Measurements from ENCODE around the gene SLC12A9. TPM values are rescaled to one million over a fixed set of nuclear protein-coding genes. Genes with fewer than 3 reads are reported as not detected.
"Not testable (repeated sequence)": the region's sequence is repeated elsewhere in the genome, so short reads cannot be mapped to it uniquely, and the experiment has no call there.

SLC12A9 gene
- total RNA-seq, 1 experiment from 2014 or later: 23.8 TPM

DNA sequence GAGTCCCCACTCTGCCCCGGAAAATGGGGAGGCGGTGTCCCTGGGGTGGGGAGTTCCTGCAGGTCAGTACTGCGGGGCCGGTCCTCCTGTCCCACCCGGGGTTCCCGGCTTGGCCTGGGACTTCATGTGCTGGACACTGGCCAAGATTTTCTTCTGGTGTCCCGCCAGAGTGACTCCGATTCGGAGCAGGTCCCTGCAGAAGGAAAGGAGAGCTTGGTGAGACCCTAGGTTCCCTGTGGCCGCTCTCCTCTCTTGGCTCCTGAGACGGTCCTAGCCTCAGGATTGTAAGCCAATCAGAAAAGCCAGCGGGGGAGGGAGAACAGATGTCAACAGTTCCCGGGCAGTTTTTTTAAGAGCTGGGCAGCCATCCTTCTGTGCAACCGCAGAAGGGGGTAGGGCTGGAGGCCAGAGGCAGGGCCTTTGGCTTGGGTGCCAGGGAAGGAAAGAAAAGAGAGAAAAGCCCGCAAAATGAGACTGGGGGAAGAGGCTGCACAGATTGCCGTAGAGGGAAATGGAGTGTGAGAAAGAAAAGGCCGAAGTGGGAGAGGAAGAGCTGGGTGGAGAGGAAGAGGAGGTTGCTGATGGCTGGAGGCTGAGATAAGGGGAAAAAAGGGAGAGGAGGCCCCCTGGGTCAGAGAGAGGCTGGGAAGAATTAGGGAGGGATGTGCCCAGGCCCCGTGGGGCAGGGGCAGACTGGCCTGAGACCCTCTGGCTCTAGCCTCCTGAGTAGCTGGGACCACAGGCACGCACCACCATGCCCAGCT lies 48.9 kb upstream of the SLC12A9 start:
- ChIA-PET CTCF (interaction anchor here (4.8 kb wide), 1 partner anchor 48 kb away, joined by 50 read pairs; the partner anchor contains the start of gene SLC12A9), POLR2A (ENCODE audit: low non-redundant PET) (no interaction called here)
- H3K9me3 ChIP-seq (ENCODE audit: low read depth, low read length, poor library complexity, severe bottlenecking): no peaks in the 10 kb centered on the region
- TF ChIP-seq EZH2 (IDR thresholded peaks at IDR 0.05; ENCODE audit: borderline replicate concordance, low read depth, low read length, poor library complexity, severe bottlenecking): no peak
- TF ChIP-seq, protein P1, sequence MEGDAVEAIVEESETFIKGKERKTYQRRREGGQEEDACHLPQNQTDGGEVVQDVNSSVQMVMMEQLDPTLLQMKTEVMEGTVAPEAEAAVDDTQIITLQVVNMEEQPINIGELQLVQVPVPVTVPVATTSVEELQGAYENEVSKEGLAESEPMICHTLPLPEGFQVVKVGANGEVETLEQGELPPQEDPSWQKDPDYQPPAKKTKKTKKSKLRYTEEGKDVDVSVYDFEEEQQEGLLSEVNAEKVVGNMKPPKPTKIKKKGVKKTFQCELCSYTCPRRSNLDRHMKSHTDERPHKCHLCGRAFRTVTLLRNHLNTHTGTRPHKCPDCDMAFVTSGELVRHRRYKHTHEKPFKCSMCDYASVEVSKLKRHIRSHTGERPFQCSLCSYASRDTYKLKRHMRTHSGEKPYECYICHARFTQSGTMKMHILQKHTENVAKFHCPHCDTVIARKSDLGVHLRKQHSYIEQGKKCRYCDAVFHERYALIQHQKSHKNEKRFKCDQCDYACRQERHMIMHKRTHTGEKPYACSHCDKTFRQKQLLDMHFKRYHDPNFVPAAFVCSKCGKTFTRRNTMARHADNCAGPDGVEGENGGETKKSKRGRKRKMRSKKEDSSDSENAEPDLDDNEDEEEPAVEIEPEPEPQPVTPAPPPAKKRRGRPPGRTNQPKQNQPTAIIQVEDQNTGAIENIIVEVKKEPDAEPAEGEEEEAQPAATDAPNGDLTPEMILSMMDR (conservative IDR thresholded peaks at IDR 0.05; ENCODE audit: low read depth, low read length): no peak
- peaks cover 20% of the 10 kb centered on the region for H3K4me1 ChIP-seq (ENCODE audit: insufficient read depth, low read length, poor library complexity, severe bottlenecking)
- H3K4me3 ChIP-seq (ENCODE audit: low read depth, low read length, poor library complexity, severe bottlenecking): no peak overlapping the region
- peak; percentile 73 for DNase-seq (ENCODE audit: low spot score)
- no TSS peak for BruUV-seq (replicated peaks)
- H3K27me3 ChIP-seq (replicated peaks; ENCODE audit: insufficient read depth, low read depth, low read length, poor library complexity): no peaks in the 10 kb centered on the region
- peak overlapping the region; percentile 45 for H3K27ac ChIP-seq (ENCODE audit: low read depth, low read length, poor library complexity, severe bottlenecking)
- peaks cover 54% of the 10 kb centered on the region for H3K36me3 ChIP-seq (ENCODE audit: insufficient read depth, low read length, poor library complexity, severe bottlenecking)
- intact Hi-C loops (cut with micrococcal nuclease; ENCODE audit: unreplicated experiment): no loop called here

- BruUV-seq (replicated peaks): no TSS peak
- Histone ChIP-seq H3K4me3 (ENCODE audit: low read depth, low read length, poor library complexity, severe bottlenecking) (no peak overlapping the region), H3K27ac (ENCODE audit: low read depth, low read length, poor library complexity, severe bottlenecking) (no peak overlapping the region), H3K4me1 (ENCODE audit: insufficient read depth, low read length, poor library complexity, severe bottlenecking) (peaks cover 14% of the 10 kb centered on the region), H3K36me3 (ENCODE audit: insufficient read depth, low read length, poor library complexity, severe bottlenecking) (peaks cover 65% of the 10 kb centered on the region), H3K9me3 (ENCODE audit: low read depth, low read length, poor library complexity, severe bottlenecking) (no peaks in the 10 kb centered on the region), H3K27me3 (replicated peaks; ENCODE audit: insufficient read depth, low read depth, low read length, poor library complexity) (no peaks in the 10 kb centered on the region)
- POLR2A ChIA-PET (ENCODE audit: low non-redundant PET): interaction anchor here (0.7 kb wide), 1 partner anchor 300 kb away, joined by 3 read pairs; no protein-coding TSS in a partner anchor
- CTCF ChIA-PET: no interaction called here
- DNase-seq (ENCODE audit: low spot score): no peak
- intact Hi-C loops (cut with micrococcal nuclease; ENCODE audit: unreplicated experiment): no loop called here
- no peak for TF ChIP-seq EZH2 (IDR thresholded peaks at IDR 0.05; ENCODE audit: borderline replicate concordance, low read depth, low read length, poor library complexity, severe bottlenecking)
- TF ChIP-seq, protein P1 (conservative IDR thresholded peaks at IDR 0.05; ENCODE audit: low read depth, low read length): no peak
Measured at GRCh38 chr7:100804681-100805431, 47.7 kb upstream of the SLC12A9 start.

- ChIA-PET POLR2A (ENCODE audit: low non-redundant PET) (interaction anchor here (0.7 kb wide), 1 partner anchor 33 kb away, joined by 4 read pairs; no protein-coding TSS in a partner anchor), CTCF (no interaction called here)
- H3K4me3 ChIP-seq (ENCODE audit: low read depth, low read length, poor library complexity, severe bottlenecking): no peak overlapping the region
- H3K27me3 ChIP-seq (replicated peaks; ENCODE audit: insufficient read depth, low read depth, low read length, poor library complexity): no peaks in the 10 kb centered on the region
- TF ChIP-seq, protein P1 (conservative IDR thresholded peaks at IDR 0.05; ENCODE audit: low read depth, low read length): no peak
- TF ChIP-seq EZH2 (IDR thresholded peaks at IDR 0.05; ENCODE audit: borderline replicate concordance, low read depth, low read length, poor library complexity, severe bottlenecking): no peak
- no peak for DNase-seq (ENCODE audit: low spot score)
- H3K27ac ChIP-seq (ENCODE audit: low read depth, low read length, poor library complexity, severe bottlenecking): no peak overlapping the region
- no peaks in the 10 kb centered on the region for H3K9me3 ChIP-seq (ENCODE audit: low read depth, low read length, poor library complexity, severe bottlenecking)
- no TSS peak for BruUV-seq (replicated peaks)
- intact Hi-C loops (cut with micrococcal nuclease; ENCODE audit: unreplicated experiment): no loop called here
- peaks cover 12% of the 10 kb centered on the region for H3K4me1 ChIP-seq (ENCODE audit: insufficient read depth, low read length, poor library complexity, severe bottlenecking)
- peaks cover 77% of the 10 kb centered on the region for H3K36me3 ChIP-seq (ENCODE audit: insufficient read depth, low read length, poor library complexity, severe bottlenecking)
Measured at GRCh38 chr7:100806276-100806675, 46.2 kb upstream of the SLC12A9 start.

GRCh38 chr7:100806883-100807282 lies 45.6 kb upstream of the SLC12A9 start:
- H3K27me3 ChIP-seq (replicated peaks; ENCODE audit: insufficient read depth, low read depth, low read length, poor library complexity); H3K9me3 ChIP-seq (ENCODE audit: low read depth, low read length, poor library complexity, severe bottlenecking); H3K4me3 ChIP-seq (ENCODE audit: low read depth, low read length, poor library complexity, severe bottlenecking); CTCF ChIA-PET; intact Hi-C loops (cut with micrococcal nuclease; ENCODE audit: unreplicated experiment); H3K27ac ChIP-seq (ENCODE audit: low read depth, low read length, poor library complexity, severe bottlenecking); BruUV-seq (replicated peaks); DNase-seq (ENCODE audit: low spot score): not testable (repeated sequence)
- POLR2A ChIA-PET (ENCODE audit: low non-redundant PET): interaction anchor here (0.7 kb wide), 1 partner anchor 33 kb away, joined by 4 read pairs; no protein-coding TSS in a partner anchor
- Histone ChIP-seq H3K4me1 (ENCODE audit: insufficient read depth, low read length, poor library complexity, severe bottlenecking) (peaks cover 12% of the 10 kb centered on the region), H3K36me3 (ENCODE audit: insufficient read depth, low read length, poor library complexity, severe bottlenecking) (peaks cover 82% of the 10 kb centered on the region)

All from A673 (cell line).